HG02610 (cell line): ENCODE data around the gene AMHR2.
"Not testable (repeated sequence)": the region's sequence is repeated elsewhere in the genome, so short reads cannot be mapped to it uniquely, and the experiment has no call there.

ENCODE experiments used
- ATAC-seq: cut with Tn5 transposase; IDR thresholded peaks from one replicate; pipeline ENCODE4 v1.9.1; 2021; ENCODE audit warnings: mild to moderate bottlenecking, moderate library complexity; ENCODE audit not compliant: unreplicated experiment

AMHR2 gene

DNA sequence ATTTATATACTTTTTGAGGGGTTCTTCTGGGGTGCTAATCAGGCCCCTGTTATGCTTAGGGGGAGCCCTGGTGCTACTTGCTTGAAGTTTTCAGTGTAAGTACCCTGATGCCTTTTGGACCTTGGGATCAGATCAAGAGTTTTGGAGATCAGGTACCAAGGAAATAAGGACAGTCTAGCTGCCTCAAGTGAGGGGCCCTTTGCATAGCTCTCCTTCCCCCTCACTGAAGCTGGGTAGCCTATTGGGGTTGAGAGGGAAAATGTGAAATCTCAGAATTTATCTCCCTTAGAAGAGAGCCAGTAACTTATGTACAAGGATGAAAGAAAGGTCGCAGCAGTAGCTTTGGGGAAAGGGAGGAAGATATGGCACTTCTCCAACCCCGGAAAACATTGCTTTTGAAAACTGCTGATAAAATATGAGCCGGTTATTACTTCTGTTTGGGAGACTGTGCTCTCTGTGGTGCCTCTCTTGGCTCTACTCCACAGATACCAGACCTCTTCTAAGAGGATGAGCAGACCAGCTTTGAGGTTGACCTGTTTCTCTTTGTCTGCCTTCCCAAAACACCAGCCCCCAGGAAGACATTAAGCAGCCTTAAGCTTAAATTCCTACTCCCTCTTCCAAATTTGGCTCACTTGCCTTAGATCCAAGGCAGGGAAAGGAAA, 8.8 kb upstream of the AMHR2 start:
- no peak for ATAC-seq

- not testable (repeated sequence) for ATAC-seq
Measured at GRCh38 chr12:53415752-53416389, 7.8 kb upstream of the AMHR2 start.

DNA sequence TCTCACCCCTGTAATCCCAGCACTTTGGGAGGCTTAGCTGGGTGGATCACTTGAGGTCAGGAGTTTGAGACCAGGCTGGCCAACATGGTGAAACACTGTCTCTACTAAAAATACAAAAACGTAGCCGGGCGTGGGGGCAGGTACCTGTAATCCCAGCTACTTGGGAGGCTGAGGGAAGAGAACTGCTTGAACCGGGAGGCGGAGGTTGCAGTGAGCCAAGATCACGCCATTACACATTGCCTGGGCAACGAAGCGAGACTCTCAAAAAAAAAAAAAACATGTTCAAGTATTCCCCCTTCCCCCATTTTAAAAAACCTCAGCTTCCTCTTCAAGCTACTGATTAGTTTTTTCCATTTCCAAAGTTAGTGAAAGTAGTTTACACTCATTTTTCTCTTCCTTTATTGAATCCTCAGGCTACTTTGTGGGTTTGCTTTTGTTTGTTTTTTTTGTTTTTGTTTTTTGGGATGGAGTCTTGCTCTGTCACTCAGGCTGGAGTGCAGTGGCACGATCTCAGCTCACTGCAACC, 6.3 kb upstream of the AMHR2 start:
- not testable (repeated sequence) for ATAC-seq

DNA sequence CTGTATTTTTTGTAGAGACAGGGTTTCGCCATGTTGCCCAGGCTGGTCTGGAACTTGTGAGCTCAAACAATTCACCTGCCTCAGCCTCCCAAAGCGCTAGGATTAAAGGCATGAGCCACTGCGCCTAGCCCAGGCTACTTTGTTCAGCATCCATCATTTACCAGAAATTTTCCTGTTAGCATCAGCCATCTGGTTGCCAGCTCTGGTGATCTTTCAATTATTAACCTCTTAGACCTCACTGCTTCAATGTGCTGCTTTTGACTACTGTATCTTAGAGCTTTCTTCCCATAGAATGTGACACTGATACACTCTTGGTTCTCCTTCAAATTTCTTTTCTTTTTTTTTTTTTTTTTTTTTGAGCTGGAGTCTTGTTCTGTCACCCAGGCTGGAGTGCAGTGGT, 5.4 kb upstream of the AMHR2 start:
- no peak for ATAC-seq

DNA sequence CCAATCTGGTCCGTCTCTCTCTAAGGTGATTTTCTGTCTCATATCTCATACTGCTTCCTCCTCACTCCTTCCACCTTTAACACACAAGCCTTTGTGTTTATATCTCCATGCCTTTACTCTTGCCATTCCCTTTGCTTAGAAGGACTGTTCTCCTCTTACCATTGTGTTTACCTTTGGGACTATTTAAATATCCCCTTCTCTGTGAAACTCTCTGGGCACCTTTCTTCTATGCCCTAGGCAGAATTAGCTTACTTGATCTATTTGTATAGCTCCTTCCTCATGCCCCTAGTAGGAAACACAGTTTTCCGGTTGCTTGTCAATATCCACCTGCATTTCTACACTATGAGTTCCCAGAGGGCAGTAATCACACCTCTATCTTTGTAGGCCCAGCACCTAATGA, 3.9 kb upstream of the AMHR2 start:
- no peak for ATAC-seq

DNA sequence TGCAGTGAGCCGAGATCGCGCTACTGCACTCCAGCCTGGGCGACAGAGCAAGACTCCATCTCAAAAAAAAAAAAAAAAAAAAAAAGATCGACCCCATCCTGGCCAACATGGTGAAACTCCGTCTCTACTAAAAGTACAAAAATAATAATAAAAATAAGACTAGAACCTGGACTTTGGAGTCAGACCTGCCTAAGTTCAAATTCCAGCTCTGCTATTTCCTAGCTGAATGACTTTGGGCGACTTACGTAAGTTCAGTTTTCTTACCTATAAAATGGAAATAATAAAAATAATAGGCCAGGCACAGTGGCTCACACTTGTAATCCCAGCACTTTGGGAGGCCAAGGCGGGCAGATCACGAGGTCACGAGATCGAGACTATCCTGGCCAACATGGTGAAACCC, 1.4 kb upstream of the AMHR2 start:
- not testable (repeated sequence) for ATAC-seq

- ATAC-seq: no peak
Measured at GRCh38 chr12:53424626-53425514, 1.2 kb downstream of the AMHR2 start.

DNA sequence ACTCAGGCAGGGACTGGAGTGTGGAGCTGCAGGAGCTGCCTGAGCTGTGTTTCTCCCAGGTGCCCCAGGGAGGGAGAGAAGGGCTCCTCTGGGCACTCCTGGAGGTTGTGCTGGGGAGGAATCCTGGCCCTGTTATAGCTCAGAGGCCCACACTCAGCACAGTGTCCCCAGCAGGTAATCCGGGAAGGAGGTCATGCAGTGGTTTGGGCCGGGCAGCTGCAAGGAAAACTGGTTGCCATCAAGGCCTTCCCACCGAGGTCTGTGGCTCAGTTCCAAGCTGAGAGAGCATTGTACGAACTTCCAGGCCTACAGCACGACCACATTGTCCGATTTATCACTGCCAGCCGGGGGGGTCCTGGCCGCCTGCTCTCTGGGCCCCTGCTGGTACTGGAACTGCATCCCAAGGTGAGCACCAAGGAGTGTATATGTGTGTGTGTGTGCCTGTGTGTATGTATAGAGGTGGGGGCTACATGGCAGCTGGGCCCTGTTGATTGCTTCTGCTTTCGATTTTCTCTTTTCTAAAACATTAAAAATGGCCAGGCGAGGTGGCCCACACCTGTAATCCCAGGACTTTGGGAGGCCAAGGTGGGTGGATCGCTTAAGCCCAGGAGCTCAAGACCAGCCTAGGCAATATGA, 2.0 kb downstream of the AMHR2 start:
- ATAC-seq: no peak

DNA sequence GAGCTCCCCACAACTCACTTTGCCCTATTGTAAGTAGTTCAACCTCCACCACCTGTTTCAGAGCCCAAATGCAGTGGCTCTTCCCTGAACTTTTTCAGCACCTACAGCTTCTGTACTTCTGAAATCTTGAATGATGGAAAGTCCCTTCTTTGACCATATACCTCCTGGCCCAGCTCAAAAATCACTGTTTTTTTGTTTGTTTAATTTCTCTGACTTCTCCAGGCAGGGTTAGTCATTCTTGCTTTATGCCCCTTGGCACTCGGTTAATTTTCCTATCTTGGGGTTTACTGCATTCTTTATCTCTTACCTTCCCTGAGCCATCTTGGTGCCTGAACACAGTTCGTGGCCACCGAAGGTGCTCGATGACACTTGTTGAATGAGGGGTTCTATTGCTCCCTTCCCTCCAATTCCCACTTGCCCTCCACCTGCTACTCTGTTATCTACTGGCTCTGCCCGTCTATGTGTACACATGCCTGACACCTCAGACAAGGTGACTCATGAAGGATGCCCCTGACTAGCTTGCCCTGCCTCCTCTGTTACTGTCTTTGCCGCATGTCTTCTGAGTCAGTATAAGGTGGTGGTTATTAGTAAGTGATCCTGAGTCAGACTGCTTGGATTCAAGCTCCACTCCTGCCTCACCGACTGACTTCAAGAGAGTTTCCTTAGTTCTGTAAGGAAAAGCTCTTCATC, 4.4 kb downstream of the AMHR2 start:
- no peak for ATAC-seq

DNA sequence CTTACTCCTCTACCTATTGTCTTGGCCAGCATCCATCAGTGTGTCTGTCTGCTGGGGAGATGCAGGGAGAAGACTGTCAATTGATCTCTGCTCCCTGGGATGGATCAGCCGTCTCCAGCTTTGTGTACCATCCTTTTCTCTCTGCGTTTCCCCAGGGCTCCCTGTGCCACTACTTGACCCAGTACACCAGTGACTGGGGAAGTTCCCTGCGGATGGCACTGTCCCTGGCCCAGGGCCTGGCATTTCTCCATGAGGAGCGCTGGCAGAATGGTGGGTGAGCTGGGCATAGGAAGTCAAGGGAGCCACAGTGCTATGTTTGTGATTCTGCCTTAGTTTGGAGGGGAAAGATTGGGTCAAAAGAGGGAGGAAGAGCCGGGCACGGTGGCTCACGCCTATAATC, 5.1 kb downstream of the AMHR2 start:
- ATAC-seq: no peak

GRCh38 chr12:53430116-53430515, 6.5 kb downstream of the AMHR2 start:
- ATAC-seq: no peak

DNA sequence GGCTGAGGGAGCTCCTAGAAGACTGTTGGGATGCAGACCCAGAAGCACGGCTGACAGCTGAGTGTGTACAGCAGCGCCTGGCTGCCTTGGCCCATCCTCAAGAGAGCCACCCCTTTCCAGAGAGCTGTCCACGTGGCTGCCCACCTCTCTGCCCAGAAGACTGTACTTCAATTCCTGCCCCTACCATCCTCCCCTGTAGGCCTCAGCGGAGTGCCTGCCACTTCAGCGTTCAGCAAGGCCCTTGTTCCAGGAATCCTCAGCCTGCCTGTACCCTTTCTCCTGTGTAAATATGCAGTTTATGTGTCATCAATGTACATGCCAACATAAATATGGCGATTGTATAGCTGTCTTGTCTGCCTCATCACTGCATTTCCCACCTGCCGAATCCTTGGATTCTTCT, 7.5 kb downstream of the AMHR2 start:
- ATAC-seq: no peak

DNA sequence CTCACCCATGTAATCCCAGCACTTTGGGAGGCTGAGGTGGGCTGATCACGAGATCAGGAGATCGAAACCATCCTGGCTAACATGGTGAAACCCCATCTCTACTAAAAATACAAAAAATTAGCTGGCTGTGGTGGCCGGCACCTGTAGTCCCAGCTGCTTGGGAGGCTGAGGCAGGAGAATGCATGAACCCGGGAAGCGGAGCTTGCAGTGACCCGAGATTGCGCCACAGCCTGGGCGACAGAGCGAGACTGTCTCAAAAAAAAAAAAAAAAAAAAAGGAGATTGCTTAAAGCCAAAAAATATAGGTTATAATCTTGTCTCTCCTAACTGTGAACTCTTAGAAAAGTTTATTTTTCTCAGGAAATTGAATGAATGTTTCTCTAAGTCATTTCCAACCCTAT, 11.7 kb downstream of the AMHR2 start:
- not testable (repeated sequence) for ATAC-seq

DNA sequence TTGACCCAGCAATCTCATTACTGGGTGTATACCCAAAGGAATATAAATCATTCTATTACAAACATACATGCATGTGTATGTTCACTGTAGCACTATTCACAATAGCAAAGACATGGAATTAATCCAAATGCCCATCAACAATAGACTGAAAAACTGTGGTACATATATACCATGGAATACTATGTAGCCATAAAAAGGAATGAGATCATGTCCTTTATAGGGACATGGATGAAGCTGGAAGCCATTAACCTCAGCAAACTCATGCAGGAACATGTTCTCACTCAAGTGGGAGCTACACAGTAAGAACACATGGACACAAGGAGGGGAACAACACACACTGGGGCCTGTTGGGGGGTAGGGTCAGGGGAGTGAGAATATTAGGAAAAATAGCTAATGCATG, 15.9 kb downstream of the AMHR2 start:
- ATAC-seq: not testable (repeated sequence)

DNA sequence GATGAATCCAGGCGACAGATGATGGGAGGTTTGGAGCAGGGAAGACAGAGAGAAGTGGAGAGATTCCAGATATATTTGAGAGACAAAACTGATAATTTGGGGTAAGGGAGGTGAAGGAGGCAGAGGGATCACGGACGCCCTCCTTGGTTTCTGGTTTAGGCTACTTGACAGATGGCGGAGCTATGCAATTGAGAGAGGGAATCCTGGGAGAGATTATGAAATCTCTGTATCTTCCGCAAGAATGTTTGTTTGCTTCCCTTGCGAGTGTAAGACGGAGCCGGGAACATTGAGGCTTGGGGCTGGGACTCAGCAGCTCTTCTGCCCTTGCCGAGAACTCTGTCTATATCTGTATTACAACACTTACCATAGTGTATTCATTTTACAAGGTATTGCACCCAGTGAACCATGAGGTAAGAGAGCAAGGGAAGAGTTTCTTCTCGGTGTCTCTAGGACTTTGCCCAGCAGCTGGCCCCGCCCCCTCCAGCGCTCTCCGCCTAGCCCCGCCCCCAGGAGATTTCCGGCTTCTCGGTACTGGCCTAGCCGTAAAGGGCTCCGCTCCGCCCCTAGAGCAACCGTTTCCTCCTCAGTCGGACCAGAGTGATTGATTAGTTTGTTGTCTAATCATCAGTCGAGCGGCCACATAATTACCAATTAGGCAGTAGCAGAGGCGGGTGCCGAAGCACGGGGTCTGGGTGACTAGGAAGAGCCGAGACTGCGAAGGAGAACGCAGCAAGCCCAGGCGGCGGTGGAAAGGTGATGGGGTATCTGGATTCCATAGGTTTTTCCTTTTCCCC, 17.6 kb downstream of the AMHR2 start, which contains the start of gene PRR13:
Gene PRR13, plus strand, starts transcription at position 695 of the 794 bp plus-strand sequence. CDS start 981 bp downstream, outside the sequence.
- peak; percentile 96 for ATAC-seq

- no peak for ATAC-seq
Measured at GRCh38 chr12:53443955-53444354, 20.3 kb downstream of the AMHR2 start.

GRCh38 chr12:53444593-53445325, 21.1 kb downstream of the AMHR2 start:
- not testable (repeated sequence) for ATAC-seq

- no peak for ATAC-seq
Measured at GRCh38 chr12:53450936-53451335, 27.3 kb downstream of the AMHR2 start.

DNA sequence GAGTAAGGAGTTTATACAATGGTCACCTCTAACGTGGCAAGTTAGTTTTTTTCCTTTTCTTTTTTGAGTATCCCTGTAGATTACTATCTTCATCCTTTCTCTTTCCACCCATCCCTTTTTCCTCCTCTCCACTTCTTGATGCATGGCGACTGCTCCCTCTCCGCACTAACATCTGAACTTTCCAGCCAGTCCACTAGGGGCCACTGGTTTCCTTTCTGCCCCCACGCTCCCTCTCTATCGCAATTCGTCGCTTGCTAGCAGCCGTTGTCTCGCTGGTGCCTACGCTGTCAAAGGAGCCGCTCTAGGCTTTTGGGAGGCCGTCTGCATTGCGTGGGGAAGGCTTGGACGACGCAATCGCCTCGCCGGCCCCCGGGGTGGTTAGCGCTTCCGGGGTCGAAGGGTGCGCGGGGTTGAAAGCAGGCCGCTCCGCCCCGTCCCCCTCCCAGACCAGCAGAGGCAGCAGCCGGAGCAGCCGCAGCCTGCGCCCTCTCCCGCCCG, 28.1 kb downstream of the AMHR2 start, which contains the start of gene PCBP2:
Gene PCBP2, plus strand, starts transcription at position 442 of the 498 bp plus-strand sequence. CDS start 2,699 bp downstream, outside the sequence.
- ATAC-seq: peak; percentile 98
